ENCODE measurements around the gene SUSD6.

SUSD6 gene

GRCh38 chr14:69614592-69614991 is 3.2 kb downstream of the SUSD6 start:
- no peak for TF ChIP-seq ZFX (IDR thresholded peaks at IDR 0.05)
- no peak for TF ChIP-seq CTCF (conservative IDR thresholded peaks at IDR 0.05)
- no peak overlapping the region for H3K27ac ChIP-seq

GRCh38 chr14:69615121-69615495 is 3.7 kb downstream of the SUSD6 start:
- no peak overlapping the region for H3K27ac ChIP-seq
- no peak for TF ChIP-seq ZFX (IDR thresholded peaks at IDR 0.05)
- no peak for TF ChIP-seq CTCF (conservative IDR thresholded peaks at IDR 0.05)

- H3K27ac ChIP-seq, result no peak overlapping the region
Measured at GRCh38 chr14:69615496-69616407, 4.4 kb downstream of the SUSD6 start.

GRCh38 chr14:69616408-69616773 is 5.0 kb downstream of the SUSD6 start:
- TF ChIP-seq CTCF (conservative IDR thresholded peaks at IDR 0.05) (no peak), ZFX (IDR thresholded peaks at IDR 0.05) (no peak)
- no peak overlapping the region for H3K27ac ChIP-seq

More at GRCh38 chr14:69615496-69616407, 4.4 kb downstream of the SUSD6 start:
- TF ChIP-seq ZFX (IDR thresholded peaks at IDR 0.05) (no peak), CTCF (conservative IDR thresholded peaks at IDR 0.05) (no peak)

- no peak overlapping the region for H3K27ac ChIP-seq
- no peak for TF ChIP-seq ZFX (IDR thresholded peaks at IDR 0.05)
- TF ChIP-seq CTCF (conservative IDR thresholded peaks at IDR 0.05), result no peak
Measured at GRCh38 chr14:69617796-69618195, 6.4 kb downstream of the SUSD6 start.

- no peak overlapping the region for H3K27ac ChIP-seq
- no peak for TF ChIP-seq ZFX (IDR thresholded peaks at IDR 0.05)
- TF ChIP-seq CTCF (conservative IDR thresholded peaks at IDR 0.05), result no peak
Measured at GRCh38 chr14:69619012-69619411, 7.6 kb downstream of the SUSD6 start.

GRCh38 chr14:69620211-69620611 is 8.8 kb downstream of the SUSD6 start:
- no peak overlapping the region for H3K27ac ChIP-seq
- TF ChIP-seq ZFX (IDR thresholded peaks at IDR 0.05) (no peak), CTCF (conservative IDR thresholded peaks at IDR 0.05) (no peak)
